GM23338 (cell line): ENCODE measurements around the gene CMIP.

ENCODE experiments used
- CREB1 ChIP-seq: fragments of 250-450 bp; sonication (Bioruptor Pico); IDR thresholded peaks from 2 replicates; pipeline ENCODE4 v1.5.0; 2020; ENCODE audit warnings: low read depth, mild to moderate bottlenecking, moderate library complexity
- CTCF ChIP-seq, 2 experiments: fragments of 200-600 bp in 1 of 2; sonication (generic) in 1 of 2; conservative IDR thresholded peaks; 2 replicates each; pipeline versions ENCODE4 v1.5.1 to v1.6.1; 2016 to 2017; ENCODE audit warnings: antibody characterized with exemption in 2 of 2, low read depth in 2 of 2, mild to moderate bottlenecking in 2 of 2, moderate library complexity in 1 of 2
- EZH2 ChIP-seq: fragments of 200-600 bp; sonication (generic); IDR thresholded peaks from one replicate; pipeline ENCODE4 v1.8.0; 2017; ENCODE audit warnings: antibody characterized with exemption, mild to moderate bottlenecking, low read depth; ENCODE audit not compliant: unreplicated experiment
- EZH2phosphoT487 ChIP-seq: fragments of 200-600 bp; sonication (generic); IDR thresholded peaks from one replicate; pipeline ENCODE4 v1.8.1; 2018; ENCODE audit warnings: antibody characterized with exemption; ENCODE audit not compliant: unreplicated experiment
- JUNB ChIP-seq: IDR thresholded peaks from one replicate; pipeline ENCODE4 v1.6.1; 2016; ENCODE audit warnings: antibody characterized with exemption; ENCODE audit not compliant: unreplicated experiment
- NANOG ChIP-seq: IDR thresholded peaks from 2 replicates; pipeline ENCODE4 v1.6.1; 2016; ENCODE audit warnings: antibody characterized with exemption, borderline replicate concordance
- POLR2AphosphoS5 ChIP-seq: IDR thresholded peaks from 2 replicates; pipeline ENCODE4 v1.6.1; 2016; ENCODE audit warnings: antibody characterized with exemption, low read depth
- ZNF114 ChIP-seq: fragments of 250-450 bp; sonication (Bioruptor Pico); IDR thresholded peaks from 2 replicates; pipeline ENCODE4 v1.5.0; 2020; ENCODE audit warnings: mild to moderate bottlenecking, moderate library complexity
- TF ChIP-seq, protein P1 (sequence below): IDR thresholded peaks from one replicate; pipeline ENCODE4 v1.6.1; 2018; ENCODE audit warnings: antibody characterized with exemption; ENCODE audit not compliant: unreplicated experiment

- TF ChIP-seq CTCF (conservative IDR thresholded peaks at IDR 0.05; ENCODE audit: low read depth in 2 of 2) (no peak), NANOG (no peak), CREB1 (no peak), EZH2phosphoT487 (no peak), EZH2 (no peak), ZNF114 (no peak), POLR2AphosphoS5 (no peak), JUNB (no peak)
- TF ChIP-seq, protein P1, sequence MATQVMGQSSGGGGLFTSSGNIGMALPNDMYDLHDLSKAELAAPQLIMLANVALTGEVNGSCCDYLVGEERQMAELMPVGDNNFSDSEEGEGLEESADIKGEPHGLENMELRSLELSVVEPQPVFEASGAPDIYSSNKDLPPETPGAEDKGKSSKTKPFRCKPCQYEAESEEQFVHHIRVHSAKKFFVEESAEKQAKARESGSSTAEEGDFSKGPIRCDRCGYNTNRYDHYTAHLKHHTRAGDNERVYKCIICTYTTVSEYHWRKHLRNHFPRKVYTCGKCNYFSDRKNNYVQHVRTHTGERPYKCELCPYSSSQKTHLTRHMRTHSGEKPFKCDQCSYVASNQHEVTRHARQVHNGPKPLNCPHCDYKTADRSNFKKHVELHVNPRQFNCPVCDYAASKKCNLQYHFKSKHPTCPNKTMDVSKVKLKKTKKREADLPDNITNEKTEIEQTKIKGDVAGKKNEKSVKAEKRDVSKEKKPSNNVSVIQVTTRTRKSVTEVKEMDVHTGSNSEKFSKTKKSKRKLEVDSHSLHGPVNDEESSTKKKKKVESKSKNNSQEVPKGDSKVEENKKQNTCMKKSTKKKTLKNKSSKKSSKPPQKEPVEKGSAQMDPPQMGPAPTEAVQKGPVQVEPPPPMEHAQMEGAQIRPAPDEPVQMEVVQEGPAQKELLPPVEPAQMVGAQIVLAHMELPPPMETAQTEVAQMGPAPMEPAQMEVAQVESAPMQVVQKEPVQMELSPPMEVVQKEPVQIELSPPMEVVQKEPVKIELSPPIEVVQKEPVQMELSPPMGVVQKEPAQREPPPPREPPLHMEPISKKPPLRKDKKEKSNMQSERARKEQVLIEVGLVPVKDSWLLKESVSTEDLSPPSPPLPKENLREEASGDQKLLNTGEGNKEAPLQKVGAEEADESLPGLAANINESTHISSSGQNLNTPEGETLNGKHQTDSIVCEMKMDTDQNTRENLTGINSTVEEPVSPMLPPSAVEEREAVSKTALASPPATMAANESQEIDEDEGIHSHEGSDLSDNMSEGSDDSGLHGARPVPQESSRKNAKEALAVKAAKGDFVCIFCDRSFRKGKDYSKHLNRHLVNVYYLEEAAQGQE: no peak
Observed at GRCh38 chr16:81710596-81710995, 266.0 kb downstream of the CMIP start.
